ENCODE measurements around the gene AEBP1.

- no peak for TF ChIP-seq POLR2A (IDR thresholded peaks at IDR 0.05)
- TF ChIP-seq CTCF (IDR thresholded peaks at IDR 0.05), result no peak
These were observed 6.8 kb upstream of the AEBP1 start for GRCh38 chr7:44097064-44097932.
